ENCODE results near the gene OGDH.
"Not testable (repeated sequence)": the region's sequence is repeated elsewhere in the genome, so short reads cannot be mapped to it uniquely, and the experiment has no call there.

The OGDH gene

GRCh38 chr7:44703921-44704320, 97.5 kb downstream of the OGDH start:
- DNase-seq: peak in 1 of 51 donors; percentile 2

GRCh38 chr7:44705434-44705833, 99.0 kb downstream of the OGDH start:
- no peak for DNase-seq

GRCh38 chr7:44706788-44707557, 100.5 kb downstream of the OGDH start:
- no peak for DNase-seq

GRCh38 chr7:44707558-44708230, 101.3 kb downstream of the OGDH start:
- no peak for DNase-seq

GRCh38 chr7:44709011-44709915, 102.8 kb downstream of the OGDH start:
- DNase-seq: no peak

- no peak for DNase-seq
Measured at GRCh38 chr7:44709945-44710596, 103.6 kb downstream of the OGDH start.

GRCh38 chr7:44711528-44711927, 105.1 kb downstream of the OGDH start:
- DNase-seq: no peak

- DNase-seq: no peak
Measured at GRCh38 chr7:44712012-44712411, 105.6 kb downstream of the OGDH start.

- DNase-seq: no peak
Measured at GRCh38 chr7:44713141-44713540, 106.7 kb downstream of the OGDH start.

- no peak for DNase-seq
Measured at GRCh38 chr7:44713680-44714335, 107.4 kb downstream of the OGDH start.

- DNase-seq: no peak
Measured at GRCh38 chr7:44716205-44716604, 109.8 kb downstream of the OGDH start.

GRCh38 chr7:44720301-44720700, 113.9 kb downstream of the OGDH start:
- DNase-seq: no peak

GRCh38 chr7:44724276-44724675, 117.8 kb downstream of the OGDH start:
- no peak for DNase-seq

GRCh38 chr7:44726250-44726649, 119.8 kb downstream of the OGDH start:
- not testable (repeated sequence) for DNase-seq

GRCh38 chr7:44727158-44727936, 120.9 kb downstream of the OGDH start:
- no peak for DNase-seq

GRCh38 chr7:44727937-44728262, 121.5 kb downstream of the OGDH start:
- no peak for DNase-seq

- DNase-seq: no peak
Measured at GRCh38 chr7:44729949-44730590, 123.6 kb downstream of the OGDH start.

- DNase-seq: not testable (repeated sequence)
Measured at GRCh38 chr7:44732971-44733370, 126.5 kb downstream of the OGDH start.

GRCh38 chr7:44733708-44734481, 127.5 kb downstream of the OGDH start:
- no peak for DNase-seq

Data from hypothalamus (tissue), 51 donors.